ENCODE results near the gene INAVA.
"Not testable (repeated sequence)": the region's sequence is repeated elsewhere in the genome, so short reads cannot be mapped to it uniquely, and the experiment has no call there.

Gene INAVA

DNA sequence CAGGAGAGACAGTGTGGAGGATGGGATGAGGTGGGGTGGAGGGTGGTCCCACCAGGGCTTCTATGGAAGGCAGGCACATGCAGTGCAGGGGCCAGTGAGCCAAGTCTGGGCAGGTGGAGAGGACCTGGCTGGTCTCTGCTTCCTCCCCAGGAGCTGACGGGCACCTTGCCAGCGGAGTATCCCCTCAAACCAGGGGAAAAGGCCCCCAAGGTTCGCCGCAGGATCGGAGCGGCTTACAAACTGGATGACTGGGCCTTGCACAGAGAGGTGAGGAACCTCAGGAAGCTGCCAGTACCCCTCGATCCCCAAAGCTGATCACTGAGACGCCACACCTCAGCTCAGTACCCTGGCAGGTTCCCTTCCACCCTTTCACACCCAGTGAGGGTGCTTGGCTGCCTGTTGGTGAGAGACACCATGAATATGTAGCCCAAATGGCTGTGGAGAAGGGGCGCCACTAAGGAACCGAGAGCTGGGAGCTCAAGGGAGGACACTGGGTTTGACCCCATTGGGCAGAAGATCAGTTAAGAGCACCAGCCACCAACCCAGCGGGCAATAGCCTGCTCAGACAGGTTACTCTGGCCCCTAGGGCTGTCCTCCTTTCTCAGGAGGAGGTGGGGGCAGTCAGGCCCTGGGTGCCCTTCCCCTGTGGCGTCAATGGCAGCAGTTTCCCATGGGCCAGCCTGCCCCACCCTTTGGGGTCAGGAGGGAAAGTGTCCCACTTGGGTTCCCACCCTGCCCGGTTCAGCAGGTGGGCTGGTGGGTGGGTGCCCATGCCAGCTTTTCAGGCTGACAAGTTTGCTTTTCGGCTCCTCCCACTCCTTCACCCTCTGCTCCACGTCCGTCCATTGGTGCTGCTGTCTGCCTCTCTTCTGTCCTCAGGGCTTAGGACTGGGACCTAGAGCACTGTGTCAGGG, 5.5 kb downstream of the INAVA start:
- DNase-seq, result no peak

DNA sequence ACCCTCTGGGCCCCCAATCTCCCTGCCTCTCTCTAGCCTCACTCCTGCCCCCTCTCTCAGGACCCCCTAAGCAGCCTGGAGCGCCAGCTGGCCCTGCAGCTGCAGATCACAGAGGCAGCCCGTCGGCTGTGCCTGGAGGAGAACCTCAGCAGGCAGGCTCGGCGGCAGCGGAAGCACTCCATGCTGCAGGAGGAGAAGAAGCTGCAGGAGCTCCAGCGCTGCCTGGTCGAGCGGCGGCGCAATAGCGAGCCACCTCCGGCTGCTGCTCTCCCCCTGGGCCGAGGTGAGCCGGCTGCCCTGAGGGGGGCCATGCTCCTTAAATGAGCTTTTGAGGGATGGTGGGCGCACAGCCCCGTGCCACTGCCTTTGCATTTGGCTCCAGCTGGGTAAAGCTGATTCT, 6.2 kb downstream of the INAVA start:
- DNase-seq, result no peak

DNA sequence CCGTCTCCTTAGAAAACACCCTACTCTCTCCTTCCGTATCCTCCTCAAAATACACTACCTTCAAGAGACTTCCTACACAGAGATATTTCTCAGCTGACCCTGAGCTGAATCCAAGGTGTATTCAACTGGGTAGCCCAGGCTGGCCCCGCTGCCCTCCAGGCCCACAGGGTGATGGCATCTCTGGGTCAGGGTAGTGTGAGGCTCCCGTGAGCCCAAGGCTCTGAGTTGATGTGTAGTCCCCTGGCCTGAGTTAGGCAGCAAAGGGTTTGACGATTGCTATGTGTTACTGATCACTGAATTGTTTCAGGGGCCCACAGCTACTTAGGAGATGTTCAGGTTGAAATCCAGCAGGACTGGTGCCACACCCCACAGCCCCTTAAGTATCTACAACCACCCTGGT, 6.7 kb downstream of the INAVA start:
- no peak for DNase-seq

DNA sequence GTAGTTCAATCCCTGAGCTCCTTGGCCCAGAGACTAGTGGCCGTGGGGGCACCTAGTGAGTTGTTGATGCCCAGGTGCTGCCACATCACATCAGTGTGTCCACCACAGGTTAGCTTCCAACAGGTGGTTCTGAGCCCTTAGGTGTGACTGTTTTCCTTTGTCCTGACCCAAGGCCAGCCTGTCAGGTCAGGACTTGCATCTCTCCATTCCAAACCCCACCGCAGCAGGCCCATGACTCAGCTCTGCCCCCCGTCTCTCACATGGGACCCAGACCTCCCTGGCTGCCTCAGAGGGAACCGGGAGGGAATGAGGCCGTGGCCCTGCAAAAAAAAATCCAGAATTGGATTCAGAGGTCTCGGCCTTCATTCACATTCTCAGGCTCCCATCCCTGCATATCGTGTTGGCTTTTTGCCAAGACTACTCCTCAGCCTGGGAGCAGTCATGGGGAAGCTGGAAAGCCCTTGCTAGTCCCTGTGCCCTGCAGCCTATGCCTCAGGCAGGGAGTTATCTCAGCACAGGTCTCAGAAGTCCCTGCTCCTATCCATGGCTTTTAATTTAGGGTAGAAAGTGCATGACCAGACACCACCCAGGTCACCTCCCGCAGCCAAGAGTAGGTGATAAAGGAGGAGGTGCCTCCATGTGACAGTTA, 7.2 kb downstream of the INAVA start:
- no peak for DNase-seq

DNA sequence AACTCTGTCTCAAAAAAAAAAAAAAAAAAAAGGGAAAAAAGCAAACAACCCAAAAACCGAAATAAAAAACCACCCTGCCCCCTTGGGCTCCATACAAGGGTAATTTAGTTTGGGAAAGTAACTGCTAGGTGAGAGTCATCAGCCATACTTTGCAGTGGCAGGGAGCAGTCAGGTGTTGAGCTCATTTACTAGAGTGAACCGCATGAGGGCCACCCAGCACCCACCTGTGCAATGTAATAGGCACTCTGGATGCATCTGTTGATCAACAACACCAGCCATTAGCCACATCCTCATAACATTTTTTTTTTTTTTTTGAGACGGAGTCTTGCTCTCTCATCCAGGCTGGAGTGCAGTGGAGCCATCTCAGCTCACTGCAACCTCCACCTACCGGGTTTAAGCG, 9.1 kb downstream of the INAVA start:
- no peak for DNase-seq

DNA sequence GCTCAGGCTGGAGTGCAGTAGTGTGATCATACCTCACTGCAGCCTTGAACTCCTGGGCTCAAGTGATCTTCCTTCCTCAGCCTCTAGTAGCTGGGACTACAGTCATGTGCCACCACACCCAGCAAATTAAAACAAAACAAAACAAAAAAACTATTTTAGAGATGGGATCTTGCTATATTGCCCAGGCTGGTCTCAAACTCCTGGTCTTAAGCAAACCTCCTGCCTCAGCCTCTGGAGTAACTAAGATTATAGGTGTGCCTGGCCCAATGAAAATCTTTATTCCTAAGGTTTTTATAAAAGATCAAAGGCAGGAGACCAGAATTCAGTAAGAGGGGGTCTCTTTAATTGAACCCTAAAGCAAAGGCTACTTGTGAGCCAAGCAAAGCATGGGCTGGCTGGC, 10.1 kb downstream of the INAVA start:
- DNase-seq, result no peak

DNA sequence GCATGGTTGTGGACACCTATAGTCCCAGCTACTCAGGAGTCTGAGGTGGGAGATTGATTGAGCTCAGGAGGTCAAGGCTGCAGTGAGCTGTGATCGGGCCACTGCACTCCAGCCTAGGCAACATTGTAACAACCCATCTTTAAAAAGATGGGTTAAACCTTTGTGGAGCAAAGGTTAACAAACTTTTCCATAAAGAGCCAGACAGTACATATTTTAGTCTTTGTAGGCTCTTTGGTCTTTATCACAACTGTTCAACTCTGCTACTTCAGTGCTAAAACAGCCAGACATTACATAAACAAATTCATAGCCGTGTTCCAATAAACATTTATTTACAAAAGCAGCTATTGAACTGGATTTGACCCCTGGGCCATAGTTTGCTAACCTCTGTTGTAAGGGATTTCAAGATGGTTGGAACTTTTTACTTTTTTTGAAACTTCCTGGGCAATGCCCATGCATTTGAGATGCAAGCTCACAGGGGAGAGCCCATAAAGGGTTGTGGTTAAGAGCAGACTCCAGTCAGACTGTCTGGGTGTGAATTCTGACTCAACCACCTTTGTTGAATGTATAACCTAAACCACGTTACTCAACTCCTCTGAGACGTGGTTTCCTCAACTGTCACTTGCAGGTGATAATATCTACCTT, 10.8 kb downstream of the INAVA start:
- no peak for DNase-seq

DNA sequence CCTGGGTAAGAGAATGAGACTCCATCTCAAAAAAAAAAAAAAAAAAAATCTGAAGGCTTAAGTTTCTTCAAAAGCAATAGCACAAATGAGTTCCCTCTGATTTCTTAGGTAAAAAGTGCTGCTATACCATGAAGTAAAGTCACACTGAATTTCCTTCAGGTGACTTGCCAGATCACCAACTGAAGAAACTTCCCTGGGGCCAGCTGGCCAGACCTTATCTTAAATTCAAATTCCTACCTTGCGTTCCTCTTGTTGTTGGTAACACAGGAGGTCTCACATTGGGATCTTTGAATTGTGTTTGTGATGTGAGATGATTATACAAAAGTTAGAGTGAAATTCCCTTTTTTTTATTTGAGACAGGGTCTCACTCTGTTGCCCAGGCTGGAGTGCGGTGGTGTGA, 11.8 kb downstream of the INAVA start:
- DNase-seq, result no peak

DNA sequence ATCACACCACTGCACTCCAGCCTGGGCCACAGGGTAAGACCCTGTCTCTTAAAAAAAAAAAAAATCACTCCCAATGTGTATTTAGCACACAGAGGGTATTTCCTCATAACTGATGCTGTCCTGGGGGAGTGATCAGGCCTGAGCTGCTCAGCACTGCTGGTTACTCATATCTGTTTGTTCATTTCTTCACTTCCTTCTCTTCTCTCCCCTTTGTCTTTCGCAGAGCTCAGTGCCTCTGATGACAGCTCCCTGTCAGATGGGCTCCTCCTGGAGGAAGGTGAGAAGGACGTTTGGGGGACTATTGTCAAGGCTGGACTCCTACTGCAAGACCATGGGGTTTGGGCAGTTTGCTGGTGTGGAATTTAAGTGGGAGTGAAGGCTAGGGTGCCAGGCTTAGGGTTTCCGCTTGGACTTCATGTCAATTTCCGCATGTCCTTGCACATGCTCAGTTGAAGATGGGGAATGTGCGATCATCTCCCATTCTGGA, 13.0 kb downstream of the INAVA start:
- DNase-seq, result no peak

DNA sequence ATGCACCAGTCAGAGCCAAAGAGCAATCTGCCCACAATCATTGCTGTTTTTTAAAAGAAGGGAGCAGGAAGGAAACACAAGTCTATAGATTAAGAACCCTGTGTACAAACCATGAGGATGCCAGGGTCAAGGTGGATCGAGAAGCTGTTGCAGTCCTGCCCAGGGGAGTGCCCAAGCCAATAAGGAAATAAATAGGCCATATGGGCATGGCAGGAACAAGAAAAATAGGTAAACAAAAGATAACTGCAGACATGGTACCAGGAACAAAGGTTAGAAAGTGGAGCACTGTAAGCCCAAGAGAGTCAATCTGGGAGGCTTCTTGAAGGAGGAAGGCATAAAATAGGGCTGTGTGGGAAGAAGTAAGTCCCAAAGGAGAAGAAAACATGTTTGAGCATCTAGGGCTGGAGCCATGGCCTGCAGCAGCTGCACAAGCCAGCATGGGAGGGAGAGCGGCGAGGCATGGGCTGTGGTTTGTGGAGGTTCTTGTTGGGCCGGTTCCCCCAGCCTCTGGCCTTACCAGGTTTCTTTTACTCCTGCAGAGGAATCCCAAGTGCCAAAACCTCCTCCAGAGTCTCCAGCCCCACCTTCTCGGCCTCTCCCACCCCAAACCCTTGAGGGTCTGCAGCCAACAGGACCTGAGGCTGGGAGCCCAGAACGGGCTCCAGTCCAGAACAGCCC, 13.6 kb downstream of the INAVA start:
- DNase-seq, result no peak

DNA sequence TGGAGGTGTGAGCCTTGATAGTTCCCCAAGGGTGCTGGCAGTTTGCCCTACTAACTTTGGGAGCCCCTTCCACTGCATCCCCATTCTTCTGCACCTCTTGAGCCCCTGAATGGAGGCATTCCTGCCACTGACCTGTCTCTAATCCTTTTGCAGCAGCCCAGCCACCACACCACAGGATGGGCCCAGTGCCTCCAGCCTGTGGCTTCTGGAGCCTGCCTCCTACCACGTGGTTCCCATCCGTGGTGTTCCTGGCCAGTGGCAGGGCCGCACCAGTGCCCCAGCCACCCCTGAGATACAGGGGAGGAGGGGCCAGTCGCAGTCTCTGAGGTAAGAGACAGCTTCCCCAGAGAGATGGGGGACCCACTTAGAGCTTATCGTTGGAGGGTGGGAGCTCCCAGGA, 14.4 kb downstream of the INAVA start:
- no peak for DNase-seq

DNA sequence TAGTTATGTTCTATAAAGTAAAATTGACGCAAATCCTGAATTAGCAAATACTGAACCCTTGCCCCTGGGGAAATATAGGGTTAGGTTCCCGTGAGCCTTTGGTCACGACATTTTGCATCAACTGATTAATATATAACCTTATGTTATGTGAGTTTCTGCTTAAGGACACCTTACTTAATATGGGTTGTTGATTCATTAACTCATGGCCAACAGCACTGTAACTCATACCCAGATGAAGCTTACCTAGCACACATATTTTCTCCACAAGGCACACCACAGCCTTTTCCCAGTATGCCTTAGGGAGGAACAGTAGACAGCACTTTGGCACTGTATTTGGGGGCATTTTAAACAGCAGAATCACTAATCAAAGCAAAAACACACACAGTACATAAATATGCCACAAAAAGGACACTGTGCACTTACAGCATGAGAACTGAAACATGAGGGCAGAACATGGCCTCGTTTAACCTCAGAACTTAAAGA, 15.1 kb downstream of the INAVA start:
- DNase-seq, result no peak

DNA sequence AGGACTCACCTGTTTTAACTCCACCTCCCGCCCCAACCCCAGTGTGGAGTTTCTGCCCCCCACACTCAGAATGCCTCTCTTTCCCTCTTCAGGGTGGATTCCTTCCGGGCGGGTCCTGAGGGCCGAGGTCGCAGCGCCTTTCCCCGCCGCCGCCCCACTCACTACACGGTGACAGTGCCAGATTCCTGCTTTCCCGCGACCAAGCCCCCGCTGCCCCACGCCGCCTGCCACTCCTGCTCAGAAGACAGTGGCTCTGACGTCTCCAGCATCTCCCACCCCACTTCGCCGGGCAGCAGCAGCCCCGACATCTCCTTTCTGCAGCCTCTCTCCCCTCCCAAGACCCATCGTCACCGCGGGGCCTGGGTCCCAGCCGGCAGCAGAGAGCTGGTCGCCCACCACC, 16.7 kb downstream of the INAVA start:
- DNase-seq, result no peak

DNA sequence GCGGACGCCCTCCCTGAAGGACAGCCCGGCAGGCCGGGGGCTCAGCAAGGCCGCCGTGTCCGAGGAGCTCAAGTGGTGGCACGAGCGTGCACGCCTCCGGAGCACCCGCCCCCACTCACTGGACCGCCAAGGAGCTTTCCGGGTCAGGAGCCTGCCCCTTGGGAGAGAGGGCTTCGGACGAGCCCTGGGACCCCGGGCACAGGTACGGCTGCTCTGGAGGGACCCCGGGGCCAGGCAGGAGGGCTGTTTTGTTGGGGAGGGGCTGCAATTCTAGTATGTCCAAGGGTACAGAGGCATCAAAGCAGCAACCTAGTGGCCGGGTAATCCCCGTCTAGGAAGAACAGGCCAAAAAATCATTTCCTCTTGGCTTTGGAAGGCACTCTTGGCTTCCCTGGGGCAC, 17.2 kb downstream of the INAVA start:
- not testable (repeated sequence) for DNase-seq

DNA sequence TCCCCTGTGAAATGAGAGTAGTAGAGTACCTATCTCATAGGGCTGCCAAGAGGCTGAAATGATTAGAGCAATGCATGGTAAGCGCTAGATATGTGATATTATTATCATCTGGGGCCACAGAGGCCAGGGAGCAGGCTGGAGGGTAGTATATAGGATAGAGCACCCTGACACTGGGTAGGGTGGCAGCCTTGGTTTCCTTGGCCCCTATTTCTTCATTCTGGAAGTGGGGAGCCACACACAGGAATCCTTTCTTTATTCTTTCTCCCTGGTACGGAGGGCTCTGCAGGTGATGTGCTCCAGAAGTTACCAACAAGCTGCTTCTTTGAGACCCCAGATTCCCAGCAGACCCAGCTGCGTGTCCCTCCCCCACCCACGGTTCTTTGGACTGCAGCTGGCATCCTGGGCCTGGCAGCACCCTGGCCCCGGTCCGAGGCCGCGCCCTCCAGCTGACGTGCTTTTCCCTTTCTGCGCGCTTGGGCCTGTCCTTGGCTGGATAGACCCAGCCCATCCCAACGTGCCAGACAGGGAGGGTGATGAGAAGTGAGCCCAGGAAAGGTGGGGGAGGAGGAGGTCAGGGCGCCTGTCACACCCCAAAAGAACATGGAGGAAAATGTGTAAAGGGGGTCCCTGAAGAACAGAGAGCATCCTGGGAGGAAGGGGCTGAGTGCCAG, 18.2 kb downstream of the INAVA start:
- no peak for DNase-seq

DNA sequence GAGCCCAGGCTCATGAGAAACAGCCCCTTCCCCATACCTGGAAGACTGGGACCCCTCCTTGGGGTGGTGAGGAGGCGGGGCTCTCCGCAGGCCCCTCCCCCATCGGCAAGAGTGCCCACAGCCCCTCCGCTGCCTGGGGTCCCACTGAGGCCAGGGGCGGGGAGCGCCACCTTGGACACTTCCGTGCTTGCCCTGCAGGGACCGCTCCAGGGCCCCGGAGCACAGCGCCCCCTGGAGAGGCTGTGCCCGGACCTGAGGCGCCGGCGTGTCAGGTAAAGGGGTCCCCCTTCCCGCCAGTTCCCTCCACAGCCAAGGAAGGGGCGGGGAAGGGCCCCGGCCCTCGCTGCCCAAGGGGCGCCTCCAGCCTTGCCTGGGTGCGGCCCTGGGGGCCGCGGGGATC, 21.5 kb downstream of the INAVA start:
- DNase-seq, result no peak

DNA sequence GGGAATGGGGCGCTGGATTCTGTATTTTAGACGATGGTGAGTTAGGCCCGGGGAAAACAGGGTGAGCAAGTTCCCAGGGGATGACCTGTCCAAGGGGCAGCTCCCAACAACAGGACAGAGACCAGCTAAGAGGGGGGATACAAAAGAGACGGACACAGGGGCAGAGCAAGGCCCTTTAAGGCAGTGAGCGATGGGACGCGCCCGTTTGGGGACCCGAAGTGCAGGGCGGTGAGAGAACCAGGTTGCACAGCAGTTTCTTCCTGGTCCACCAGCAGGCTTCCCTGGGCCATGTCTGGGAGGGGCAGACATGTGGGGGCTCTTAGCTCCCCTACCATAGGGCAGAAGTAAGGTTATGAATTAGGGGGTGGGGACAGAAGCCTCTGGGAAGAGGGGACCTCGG, 22.0 kb downstream of the INAVA start:
- DNase-seq, result no peak

DNA sequence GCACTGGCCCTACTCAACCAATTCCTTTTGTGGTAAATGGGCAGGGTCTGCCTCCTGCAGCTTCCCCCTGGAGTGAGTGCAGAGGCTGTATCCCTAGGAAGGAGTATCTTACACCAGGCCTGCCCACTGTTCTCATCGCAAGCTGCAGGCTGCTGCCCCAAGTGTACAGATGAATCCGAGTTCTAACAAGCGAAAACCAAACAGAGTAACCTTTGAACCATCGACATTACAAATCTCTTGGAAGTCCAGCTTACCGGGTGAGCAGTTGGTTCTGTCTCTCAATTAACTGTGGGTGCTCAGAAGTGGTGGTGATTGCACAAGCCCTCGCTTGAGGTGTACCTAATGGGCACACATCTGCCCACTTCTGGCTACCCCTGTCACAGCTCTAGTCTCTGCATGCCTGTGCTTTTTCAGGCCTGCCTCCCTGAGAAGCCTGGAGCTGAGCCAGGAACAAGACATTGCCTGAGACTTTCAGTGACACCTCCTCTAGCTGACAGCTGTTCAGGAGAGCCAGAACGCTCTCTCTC, 22.7 kb downstream of the INAVA start:
- DNase-seq, result no peak

DNA sequence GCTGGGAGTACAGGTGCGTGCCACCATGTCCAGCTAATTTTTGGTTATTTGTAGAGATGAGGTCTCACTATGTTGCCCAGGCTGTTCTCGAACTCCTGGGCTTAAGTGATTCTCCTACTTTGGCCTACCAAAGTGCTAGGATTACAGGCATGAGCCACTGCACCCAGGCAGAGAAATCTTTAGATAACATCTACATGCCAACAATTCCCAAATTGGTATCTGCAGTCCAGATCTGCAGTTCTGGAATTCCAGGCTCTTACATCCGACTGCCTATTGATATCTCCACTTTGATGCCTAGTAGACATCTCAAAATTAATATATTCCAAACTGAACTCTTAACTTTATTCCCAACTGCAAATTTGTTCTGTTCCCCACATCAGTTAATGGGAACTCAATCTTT, 23.3 kb downstream of the INAVA start:
- DNase-seq, result no peak

DNA sequence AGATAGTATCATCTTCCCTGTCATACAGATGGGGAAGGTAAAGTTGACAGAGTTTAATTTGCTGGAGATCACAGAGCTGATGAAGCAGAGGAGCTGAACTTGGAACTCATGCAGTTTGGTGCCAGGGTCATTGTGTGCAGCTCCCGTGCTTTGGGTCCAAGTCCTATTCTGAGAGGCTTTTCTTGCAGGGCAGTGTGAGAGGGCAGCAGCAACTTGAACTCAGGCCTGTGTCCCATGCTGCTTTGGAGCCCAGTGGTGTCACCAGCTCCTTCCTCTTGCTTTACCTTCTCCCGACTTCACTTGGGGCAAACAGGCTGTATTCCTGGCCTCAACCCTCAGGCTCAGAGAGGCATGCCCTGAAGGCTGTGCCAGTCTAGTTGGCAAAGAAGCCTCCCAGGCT, 24.7 kb downstream of the INAVA start:
- no peak for DNase-seq

DNA sequence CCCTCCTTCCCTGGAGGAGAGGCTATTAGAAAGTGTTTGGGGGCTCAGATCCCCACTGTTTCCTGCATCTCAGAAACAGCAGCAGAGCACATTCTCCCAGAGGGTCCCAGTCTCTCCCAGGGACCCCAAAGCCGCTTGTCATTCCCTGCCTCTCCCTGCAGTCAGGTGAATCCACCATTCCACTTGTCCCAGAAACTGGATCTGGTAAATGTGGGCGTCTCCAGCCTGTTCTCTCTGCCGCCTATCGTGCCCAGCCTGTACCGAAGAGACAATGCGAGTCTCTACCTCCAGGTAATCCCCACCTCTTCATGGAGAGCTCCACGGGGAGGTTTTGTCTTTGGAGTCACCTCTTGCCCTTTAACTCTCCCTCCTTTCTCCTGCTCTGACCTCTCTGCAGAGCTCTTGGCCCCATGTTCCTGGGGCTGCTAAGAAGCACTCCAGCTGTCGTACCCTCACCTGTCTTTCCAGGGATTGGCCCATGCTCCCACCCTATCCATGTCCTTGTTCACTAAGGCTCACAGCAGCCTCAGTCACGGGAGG, 26.9 kb downstream of the INAVA start:
- no peak for DNase-seq

DNA sequence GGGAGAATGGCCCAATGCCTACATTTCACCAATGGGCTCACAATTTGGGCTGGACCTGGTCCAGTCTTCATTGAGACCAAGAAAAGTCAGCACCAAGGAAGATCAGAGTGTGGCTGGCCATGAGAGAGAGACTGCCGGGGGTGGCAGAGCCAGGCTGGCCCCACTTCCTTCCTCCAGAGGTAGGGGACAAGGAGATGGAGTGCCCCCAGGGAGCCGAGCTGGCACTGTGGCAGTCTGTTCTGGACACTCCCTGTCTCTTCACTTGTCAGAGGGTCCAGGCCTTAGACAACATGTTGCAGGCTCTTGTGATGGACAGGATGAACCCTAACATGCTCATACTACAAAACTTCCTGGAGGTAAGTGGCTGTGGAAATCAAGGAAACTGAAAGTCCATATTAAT, 27.7 kb downstream of the INAVA start:
- no peak for DNase-seq

All from activated CD4-positive, alpha-beta T cell treated with anti-CD3 and anti-CD28 coated beads for 1 hour (primary cell).